ENCODE measurements around the gene ITPR1. TPM values are rescaled to one million over a fixed set of nuclear protein-coding genes. Genes with fewer than 3 reads are reported as not detected.

ITPR1 gene
- total and polyA plus RNA-seq, 8 donors, result 34.8 to 57.3 (median 42.0) TPM

DNA sequence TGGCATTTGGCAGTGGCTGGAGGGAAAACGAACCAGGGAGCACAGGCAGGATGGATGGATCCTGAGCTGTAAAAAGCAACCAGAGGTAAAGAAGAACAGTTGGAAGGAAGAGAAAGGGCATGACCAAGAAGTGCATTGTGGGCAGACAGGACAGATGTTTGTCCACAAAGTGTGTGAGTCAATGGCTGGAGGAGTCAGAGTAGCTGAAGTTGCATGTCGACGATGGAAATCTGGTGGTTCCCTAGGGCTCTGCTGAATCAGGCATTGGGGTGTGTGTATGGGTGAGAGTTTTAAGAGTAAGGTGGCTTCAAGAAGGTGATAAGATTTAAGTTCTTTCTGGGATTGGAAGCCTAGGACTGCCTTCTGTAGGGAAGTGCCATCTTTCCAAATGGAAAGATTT lies 272.1 kb downstream of the ITPR1 start:
- no peak overlapping the region for H3K27ac ChIP-seq
- DNase-seq, result no peak
- peaks cover 0 to 13% of the 10 kb centered on the region in 2 donors for H3K36me3 ChIP-seq
- no peaks in the 10 kb centered on the region for H3K27me3 ChIP-seq
- TF ChIP-seq, protein P1, sequence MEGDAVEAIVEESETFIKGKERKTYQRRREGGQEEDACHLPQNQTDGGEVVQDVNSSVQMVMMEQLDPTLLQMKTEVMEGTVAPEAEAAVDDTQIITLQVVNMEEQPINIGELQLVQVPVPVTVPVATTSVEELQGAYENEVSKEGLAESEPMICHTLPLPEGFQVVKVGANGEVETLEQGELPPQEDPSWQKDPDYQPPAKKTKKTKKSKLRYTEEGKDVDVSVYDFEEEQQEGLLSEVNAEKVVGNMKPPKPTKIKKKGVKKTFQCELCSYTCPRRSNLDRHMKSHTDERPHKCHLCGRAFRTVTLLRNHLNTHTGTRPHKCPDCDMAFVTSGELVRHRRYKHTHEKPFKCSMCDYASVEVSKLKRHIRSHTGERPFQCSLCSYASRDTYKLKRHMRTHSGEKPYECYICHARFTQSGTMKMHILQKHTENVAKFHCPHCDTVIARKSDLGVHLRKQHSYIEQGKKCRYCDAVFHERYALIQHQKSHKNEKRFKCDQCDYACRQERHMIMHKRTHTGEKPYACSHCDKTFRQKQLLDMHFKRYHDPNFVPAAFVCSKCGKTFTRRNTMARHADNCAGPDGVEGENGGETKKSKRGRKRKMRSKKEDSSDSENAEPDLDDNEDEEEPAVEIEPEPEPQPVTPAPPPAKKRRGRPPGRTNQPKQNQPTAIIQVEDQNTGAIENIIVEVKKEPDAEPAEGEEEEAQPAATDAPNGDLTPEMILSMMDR (IDR thresholded peaks at IDR 0.05), result no peak
- no peak for ATAC-seq
- peaks cover 0 to 8% of the 10 kb centered on the region in 2 donors for H3K4me1 ChIP-seq
- no peak overlapping the region for H3K4me3 ChIP-seq
- intact Hi-C loops (cut with DNase I), result no loop called here
- peaks cover 0 to 8% of the 10 kb centered on the region in 2 donors for H3K9me3 ChIP-seq

DNA sequence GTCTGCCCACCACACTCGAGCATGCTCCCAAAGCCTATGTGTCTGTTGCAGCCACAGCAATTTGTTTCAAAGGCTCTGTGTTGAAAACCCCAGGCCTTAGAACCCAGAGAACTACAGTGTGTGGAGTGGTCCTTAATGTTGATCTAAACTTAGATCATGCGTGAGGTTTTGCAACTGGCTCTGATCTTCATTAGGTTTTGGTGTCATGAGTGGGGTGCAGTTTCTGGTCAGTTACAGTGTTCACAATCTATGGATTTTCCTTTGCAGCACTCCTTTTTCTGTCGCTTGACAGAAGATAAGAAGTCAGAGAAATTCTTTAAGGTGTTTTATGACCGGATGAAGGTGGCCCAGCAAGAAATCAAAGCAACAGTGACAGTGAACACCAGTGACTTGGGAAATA lies 273.1 kb downstream of the ITPR1 start:
- H3K27me3 ChIP-seq, result no peaks in the 10 kb centered on the region
- peaks cover 0 to 13% of the 10 kb centered on the region in 2 donors for H3K36me3 ChIP-seq
- no peak overlapping the region for H3K4me3 ChIP-seq
- H3K27ac ChIP-seq, result no peak overlapping the region
- ATAC-seq (no peak), DNase-seq (no peak)
- H3K9me3 ChIP-seq, result peaks cover 0 to 8% of the 10 kb centered on the region in 2 donors
- intact Hi-C loops (cut with DNase I), result no loop called here
- TF ChIP-seq, protein P1 (IDR thresholded peaks at IDR 0.05), result no peak
- H3K4me1 ChIP-seq, result peaks cover 5 to 16% of the 10 kb centered on the region in 2 donors

DNA sequence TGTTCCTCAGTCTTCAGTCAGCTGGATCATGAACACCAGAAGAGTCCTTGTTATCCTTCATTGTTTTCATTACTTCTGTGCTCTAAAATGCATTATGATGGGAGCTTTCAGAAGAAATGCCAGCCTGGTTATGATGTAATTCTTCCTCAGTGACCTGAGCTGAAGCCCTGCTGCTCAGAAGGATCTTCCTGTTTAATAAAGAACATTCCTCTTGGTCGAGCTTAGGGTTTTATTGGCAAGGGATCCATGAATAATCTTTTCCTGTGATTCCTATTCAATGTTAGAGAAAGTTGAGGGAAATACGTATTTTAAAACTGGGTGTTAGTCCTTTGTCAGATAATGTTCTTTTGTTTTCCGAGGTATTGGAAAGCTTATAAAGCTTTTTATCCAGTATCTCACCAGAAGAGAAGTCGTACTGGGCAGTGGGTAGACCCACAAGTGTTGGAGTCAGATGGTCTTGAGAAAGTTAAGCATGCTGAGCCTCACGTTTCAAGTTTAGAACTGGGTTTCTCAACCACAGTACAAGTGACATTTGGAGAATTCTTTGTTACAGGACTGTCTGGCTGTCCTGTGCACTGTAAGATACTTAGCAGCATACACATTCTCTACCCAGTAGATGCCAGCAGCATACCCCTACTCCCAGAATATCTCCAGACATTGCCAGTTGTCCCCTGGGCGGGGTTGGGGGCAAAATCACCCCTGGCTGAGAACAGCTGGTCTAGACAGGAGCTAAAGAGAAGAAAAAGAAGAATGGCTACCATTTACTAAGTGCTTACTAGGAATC lies 273.8 kb downstream of the ITPR1 start:
- Histone ChIP-seq H3K36me3 (peaks cover 0 to 13% of the 10 kb centered on the region in 2 donors), H3K4me1 (peaks cover 10 to 21% of the 10 kb centered on the region in 2 donors), H3K27me3 (no peaks in the 10 kb centered on the region), H3K4me3 (no peak overlapping the region), H3K27ac (peak overlapping the region in 1 of 2 donors; percentile 48), H3K9me3 (peaks cover 0 to 8% of the 10 kb centered on the region in 2 donors)
- intact Hi-C loops (cut with DNase I), result no loop called here
- no peak for DNase-seq
- TF ChIP-seq, protein P1 (IDR thresholded peaks at IDR 0.05), result no peak
- ATAC-seq, result no peak

DNA sequence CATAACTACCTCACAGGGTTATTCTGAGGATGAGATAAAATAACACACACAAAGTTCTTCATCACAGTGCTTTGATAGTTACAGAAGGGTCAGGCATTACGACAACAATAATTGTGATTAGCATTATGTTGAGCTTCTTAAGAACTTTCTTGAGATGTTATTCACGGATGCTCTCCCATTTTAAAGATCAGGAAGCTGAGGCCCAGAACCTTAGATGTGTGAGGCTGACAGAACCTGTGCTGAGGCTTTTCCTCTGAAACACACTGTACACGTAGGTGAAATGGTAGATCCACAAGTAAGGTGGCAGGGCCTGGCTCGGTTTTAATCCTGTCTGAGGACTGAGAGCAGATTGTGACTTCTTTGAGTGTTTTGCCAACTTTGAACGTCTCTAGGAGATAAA lies 274.9 kb downstream of the ITPR1 start:
- TF ChIP-seq, protein P1 (IDR thresholded peaks at IDR 0.05), result no peak
- H3K36me3 ChIP-seq, result peaks cover 0 to 13% of the 10 kb centered on the region in 2 donors
- intact Hi-C loops (cut with DNase I), result no loop called here
- DNase-seq, result no peak
- peaks cover 0 to 8% of the 10 kb centered on the region in 2 donors for H3K9me3 ChIP-seq
- peaks cover 10 to 31% of the 10 kb centered on the region in 2 donors for H3K4me1 ChIP-seq
- no peak overlapping the region for H3K4me3 ChIP-seq
- no peaks in the 10 kb centered on the region for H3K27me3 ChIP-seq
- no peak for ATAC-seq
- no peak overlapping the region for H3K27ac ChIP-seq

DNA sequence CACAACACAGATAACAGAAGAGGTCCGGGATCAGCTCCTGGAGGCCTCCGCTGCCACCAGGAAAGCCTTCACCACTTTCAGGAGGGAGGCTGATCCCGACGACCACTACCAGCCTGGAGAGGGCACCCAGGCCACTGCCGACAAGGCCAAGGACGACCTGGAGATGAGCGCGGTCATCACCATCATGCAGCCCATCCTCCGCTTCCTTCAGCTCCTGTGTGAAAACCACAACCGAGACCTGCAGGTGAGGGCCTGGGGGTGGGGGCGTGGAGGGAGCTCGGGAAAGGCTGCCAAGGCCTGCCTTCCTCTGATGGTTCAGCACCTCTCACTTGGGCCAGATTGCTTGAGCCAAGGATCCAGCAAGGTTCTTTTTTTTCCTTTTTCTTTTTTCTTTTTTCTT lies 275.4 kb downstream of the ITPR1 start:
- Histone ChIP-seq H3K9me3 (peaks cover 0 to 8% of the 10 kb centered on the region in 2 donors), H3K27ac (no peak overlapping the region), H3K4me1 (peaks cover 10 to 31% of the 10 kb centered on the region in 2 donors), H3K4me3 (no peak overlapping the region), H3K27me3 (no peaks in the 10 kb centered on the region), H3K36me3 (peaks cover 0 to 13% of the 10 kb centered on the region in 2 donors)
- intact Hi-C loops (cut with DNase I), result no loop called here
- TF ChIP-seq, protein P1 (IDR thresholded peaks at IDR 0.05), result no peak
- DNase-seq (no peak), ATAC-seq (no peak)

Measured in left lung (tissue), 10 donors.